GM13977 (cell line): ENCODE measurements around the gene RPRM.

Source experiments
- DNase-seq: peaks from one replicate; pipeline ENCODE4 v3.0.0; 2012; ENCODE audit warnings: low spot score
- CTCF ChIP-seq: IDR thresholded peaks from 2 replicates; pipeline ENCODE4 v1.5.1; 2012; ENCODE audit warnings: mild to moderate bottlenecking, control low read depth; ENCODE audit not compliant: insufficient read depth; ENCODE audit errors: extremely low read depth, missing control alignments
- in situ Hi-C: fragments of 300-500 bp; cut with MboI; formaldehyde crosslinking; loops from one replicate; pipeline ENCODE4 v1.12.0; 2022; ENCODE audit warnings: low sequenced_read_pairs, low pct_unique_long_range_greater_than_20kb, mixed read lengths, inconsistent platforms; ENCODE audit not compliant: unreplicated experiment

Gene RPRM

GRCh38 chr2:153477636-153478288 lies 800 bp downstream of the RPRM start:
- no peak for DNase-seq
- in situ Hi-C loops: no loop called here
- no peak for TF ChIP-seq CTCF

GRCh38 chr2:153476816-153477635 lies 1.5 kb downstream of the RPRM start:
- DNase-seq: peak; percentile 6
- in situ Hi-C loops: no loop called here
- TF ChIP-seq CTCF: no peak

- in situ Hi-C loops: no loop called here
- DNase-seq: no peak
- TF ChIP-seq CTCF: no peak
Measured at GRCh38 chr2:153476491-153476815, 2.1 kb downstream of the RPRM start.

- TF ChIP-seq CTCF: no peak
- in situ Hi-C loops: no loop called here
- DNase-seq: no peak
Measured at GRCh38 chr2:153474876-153475435, 3.6 kb downstream of the RPRM start.

- in situ Hi-C loops: no loop called here
- DNase-seq: no peak
- TF ChIP-seq CTCF: no peak
Measured at GRCh38 chr2:153474407-153474806, 4.2 kb downstream of the RPRM start.

- no peak for DNase-seq
- no peak for TF ChIP-seq CTCF
Measured at GRCh38 chr2:153470867-153471266, 7.7 kb downstream of the RPRM start.

More at GRCh38 chr2:153470867-153471266, 7.7 kb downstream of the RPRM start:
- in situ Hi-C loops: no loop called here
